Measurements from ENCODE around the gene BTLA. TPM values are rescaled to one million over a fixed set of nuclear protein-coding genes. Genes with fewer than 3 reads are reported as not detected.
"Not testable (repeated sequence)": the region's sequence is repeated elsewhere in the genome, so short reads cannot be mapped to it uniquely, and the experiment has no call there.

BTLA gene
- total RNA-seq, 2 donors from 2014 or later, result 0.35 TPM; not detected in 1

DNA sequence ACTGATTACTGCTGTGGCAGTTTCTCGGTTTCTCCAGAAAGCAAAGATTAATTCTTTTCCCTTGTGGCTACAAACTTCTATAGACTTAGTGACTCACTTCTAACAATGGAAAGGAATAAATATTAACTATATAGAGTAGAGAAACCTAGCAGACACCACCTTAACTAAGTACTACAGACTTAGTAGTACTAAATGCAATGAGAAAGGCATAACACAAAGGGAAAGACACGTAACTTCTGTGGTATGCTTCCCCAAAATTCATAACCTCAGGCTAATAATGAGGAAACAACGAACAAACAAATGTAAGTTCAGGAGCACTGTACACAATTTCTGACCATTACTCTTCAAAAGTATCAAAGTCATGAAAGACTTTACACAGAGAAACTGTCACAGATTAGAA, 31.3 kb upstream of the BTLA start:
- H3K4me1 ChIP-seq (ENCODE audit: control insufficient read depth in 1 of 2, low read depth in 2 of 2), result no peaks in the 10 kb centered on the region
- H3K27me3 ChIP-seq (replicated peaks; ENCODE audit: insufficient read depth), result no peaks in the 10 kb centered on the region
- H3K36me3 ChIP-seq, result peaks cover 19% of the 10 kb centered on the region
- no peaks in the 10 kb centered on the region for H3K9me3 ChIP-seq
- H3K4me3 ChIP-seq, result no peak overlapping the region
- H3K27ac ChIP-seq, result no peak overlapping the region
- DNase-seq (ENCODE audit: low spot score) (no peak), ATAC-seq (ENCODE audit: insufficient number of reproducible peaks, low FRiP score, low read depth) (no peak)
- TF ChIP-seq, protein P1, sequence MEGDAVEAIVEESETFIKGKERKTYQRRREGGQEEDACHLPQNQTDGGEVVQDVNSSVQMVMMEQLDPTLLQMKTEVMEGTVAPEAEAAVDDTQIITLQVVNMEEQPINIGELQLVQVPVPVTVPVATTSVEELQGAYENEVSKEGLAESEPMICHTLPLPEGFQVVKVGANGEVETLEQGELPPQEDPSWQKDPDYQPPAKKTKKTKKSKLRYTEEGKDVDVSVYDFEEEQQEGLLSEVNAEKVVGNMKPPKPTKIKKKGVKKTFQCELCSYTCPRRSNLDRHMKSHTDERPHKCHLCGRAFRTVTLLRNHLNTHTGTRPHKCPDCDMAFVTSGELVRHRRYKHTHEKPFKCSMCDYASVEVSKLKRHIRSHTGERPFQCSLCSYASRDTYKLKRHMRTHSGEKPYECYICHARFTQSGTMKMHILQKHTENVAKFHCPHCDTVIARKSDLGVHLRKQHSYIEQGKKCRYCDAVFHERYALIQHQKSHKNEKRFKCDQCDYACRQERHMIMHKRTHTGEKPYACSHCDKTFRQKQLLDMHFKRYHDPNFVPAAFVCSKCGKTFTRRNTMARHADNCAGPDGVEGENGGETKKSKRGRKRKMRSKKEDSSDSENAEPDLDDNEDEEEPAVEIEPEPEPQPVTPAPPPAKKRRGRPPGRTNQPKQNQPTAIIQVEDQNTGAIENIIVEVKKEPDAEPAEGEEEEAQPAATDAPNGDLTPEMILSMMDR (IDR thresholded peaks at IDR 0.05), result no peak

DNA sequence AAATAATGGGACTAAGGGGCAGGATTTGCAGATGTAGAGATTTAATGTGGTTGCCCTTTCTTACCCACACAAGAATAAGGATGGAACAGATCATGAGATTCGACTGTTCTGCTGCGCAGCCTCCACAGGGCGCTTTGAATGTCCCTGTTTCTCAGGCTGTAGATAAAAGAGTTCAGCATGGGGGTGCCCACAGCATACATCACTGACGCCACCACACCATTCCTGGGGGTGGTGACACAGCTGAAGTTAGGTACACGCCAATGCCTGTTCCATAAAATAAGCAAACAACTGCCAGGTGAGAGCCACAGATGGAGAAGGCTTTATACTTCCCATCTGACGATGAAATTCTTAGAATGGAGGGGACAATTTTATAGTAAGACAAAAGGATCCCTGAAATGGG, 24.9 kb upstream of the BTLA start:
- not testable (repeated sequence) for ATAC-seq (ENCODE audit: insufficient number of reproducible peaks, low FRiP score, low read depth); H3K4me3 ChIP-seq; H3K4me1 ChIP-seq (ENCODE audit: control insufficient read depth in 1 of 2, low read depth in 2 of 2); H3K27me3 ChIP-seq (replicated peaks; ENCODE audit: insufficient read depth); H3K27ac ChIP-seq; DNase-seq (ENCODE audit: low spot score); H3K9me3 ChIP-seq; H3K36me3 ChIP-seq

DNA sequence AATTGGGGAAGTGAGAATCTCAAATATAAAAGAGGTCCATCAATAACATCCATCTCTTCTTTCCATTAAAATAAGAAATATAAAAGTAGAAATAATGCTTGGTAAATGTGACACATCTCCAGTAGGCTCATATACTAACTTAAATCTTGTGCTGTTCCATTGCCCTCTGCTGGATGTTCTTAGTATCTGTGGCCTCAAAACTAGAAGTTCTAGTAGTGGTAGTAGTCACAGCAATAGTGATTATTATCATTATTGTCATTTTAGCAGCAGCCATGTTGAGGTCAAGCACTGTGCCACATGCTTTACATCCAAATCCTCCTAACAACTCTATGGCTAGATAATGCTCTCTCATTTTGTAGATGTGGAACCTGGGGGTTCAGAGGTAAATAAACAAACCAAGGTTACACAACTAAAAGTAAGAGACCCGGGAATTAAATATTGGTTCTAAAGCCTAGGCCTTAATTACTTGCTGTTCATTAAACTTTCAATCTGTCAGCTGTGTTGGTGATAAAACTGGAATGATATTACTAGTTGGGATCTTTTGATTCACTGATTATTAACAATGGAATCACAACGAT, 20.2 kb upstream of the BTLA start:
- Histone ChIP-seq H3K4me3 (no peak overlapping the region), H3K4me1 (ENCODE audit: control insufficient read depth in 1 of 2, low read depth in 2 of 2) (no peaks in the 10 kb centered on the region), H3K27me3 (replicated peaks; ENCODE audit: insufficient read depth) (no peaks in the 10 kb centered on the region), H3K27ac (no peak overlapping the region), H3K9me3 (no peaks in the 10 kb centered on the region), H3K36me3 (no peaks in the 10 kb centered on the region)
- TF ChIP-seq, protein P1 (IDR thresholded peaks at IDR 0.05), result peak; percentile 86
- no peak for DNase-seq (ENCODE audit: low spot score)
- peak; percentile 50 for ATAC-seq (ENCODE audit: insufficient number of reproducible peaks, low FRiP score, low read depth)

DNA sequence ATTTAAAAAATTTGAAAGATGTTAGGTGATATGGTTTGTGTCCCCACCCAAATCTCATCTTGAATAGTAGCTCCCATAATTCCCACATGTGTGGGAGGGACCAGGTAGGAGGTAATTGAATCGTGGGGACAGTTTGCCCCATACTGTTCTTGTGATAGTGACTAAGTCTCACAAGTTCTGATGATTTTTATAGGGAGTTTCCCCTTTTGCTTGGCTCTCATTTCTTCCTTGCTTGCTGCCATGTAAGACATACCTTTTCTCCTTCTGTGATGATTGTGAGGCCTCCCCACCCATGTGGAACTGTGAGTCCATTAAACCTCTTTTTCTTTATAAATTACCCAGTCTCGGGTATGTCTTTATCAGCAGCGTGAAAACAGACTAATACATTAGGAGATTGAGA, 19.7 kb upstream of the BTLA start:
- H3K27ac ChIP-seq, result not testable (repeated sequence)
- peak; percentile 4 for ATAC-seq (ENCODE audit: insufficient number of reproducible peaks, low FRiP score, low read depth)

DNA sequence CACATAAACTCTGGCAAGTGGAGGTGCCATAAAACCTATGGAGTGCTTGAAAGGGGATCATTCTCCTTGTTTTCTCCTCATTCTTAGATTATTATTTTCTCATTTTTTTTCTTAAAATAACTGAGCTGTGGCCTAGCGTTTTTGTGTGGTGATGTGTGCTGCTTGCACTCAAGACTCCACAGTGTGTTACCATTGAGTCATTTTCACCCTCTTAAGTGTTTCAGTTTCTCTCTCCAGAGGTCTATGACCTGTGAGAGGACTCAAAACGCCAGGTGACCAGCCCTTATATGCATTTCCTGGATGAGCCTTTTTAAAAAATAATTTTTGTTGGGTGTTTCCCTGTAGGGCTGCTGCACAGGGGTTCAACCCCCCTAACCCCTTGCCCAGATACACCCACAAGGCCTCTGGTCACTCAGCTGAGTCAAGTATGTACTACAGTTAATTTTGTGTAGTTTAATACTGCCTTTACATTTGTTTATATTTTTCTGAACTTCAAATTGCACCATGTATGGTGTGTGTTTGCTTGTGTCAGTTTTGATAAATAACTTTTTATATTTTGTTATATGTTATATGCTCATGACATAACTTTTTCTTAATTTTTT, 15.4 kb upstream of the BTLA start:
- DNase-seq (ENCODE audit: low spot score) (no peak), ATAC-seq (ENCODE audit: insufficient number of reproducible peaks, low FRiP score, low read depth) (peak; percentile 21)
- no peaks in the 10 kb centered on the region for H3K36me3 ChIP-seq
- H3K4me1 ChIP-seq (ENCODE audit: control insufficient read depth in 1 of 2, low read depth in 2 of 2), result peaks cover 3 to 5% of the 10 kb centered on the region in 2 donors
- TF ChIP-seq, protein P1 (IDR thresholded peaks at IDR 0.05), result no peak
- no peak overlapping the region for H3K4me3 ChIP-seq
- peak overlapping the region in 1 of 2 donors; percentile 34 for H3K27ac ChIP-seq
- no peaks in the 10 kb centered on the region for H3K27me3 ChIP-seq (replicated peaks; ENCODE audit: insufficient read depth)
- H3K9me3 ChIP-seq, result no peaks in the 10 kb centered on the region

More for the DNA sequence above, 19.7 kb upstream of the BTLA start:
- H3K9me3 ChIP-seq; H3K27me3 ChIP-seq (replicated peaks; ENCODE audit: insufficient read depth); DNase-seq (ENCODE audit: low spot score); H3K4me3 ChIP-seq; H3K4me1 ChIP-seq (ENCODE audit: control insufficient read depth in 1 of 2, low read depth in 2 of 2); H3K36me3 ChIP-seq: not testable (repeated sequence)

DNA sequence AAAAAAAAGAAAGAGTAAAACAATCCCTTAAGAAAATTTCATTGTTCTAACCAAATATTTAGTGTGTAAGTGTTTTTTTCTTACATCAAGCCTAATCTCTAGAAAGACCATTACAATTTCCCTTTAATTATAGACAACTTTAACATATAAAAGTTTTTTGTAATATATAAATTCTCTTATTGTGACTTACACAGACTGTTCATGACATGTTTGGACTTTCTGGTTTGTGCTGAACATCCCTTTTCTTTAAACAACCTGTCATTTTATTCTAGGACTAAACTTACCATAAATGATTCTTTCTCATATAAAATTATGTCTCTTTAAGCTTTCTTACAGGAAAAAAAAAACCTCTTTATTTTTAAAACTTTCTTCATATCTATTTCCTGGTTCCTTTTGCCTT, 13.0 kb upstream of the BTLA start:
- Histone ChIP-seq H3K27me3 (replicated peaks; ENCODE audit: insufficient read depth) (no peaks in the 10 kb centered on the region), H3K36me3 (no peaks in the 10 kb centered on the region), H3K4me1 (ENCODE audit: control insufficient read depth in 1 of 2, low read depth in 2 of 2) (peaks cover 12 to 21% of the 10 kb centered on the region in 2 donors)

More for the DNA sequence above, 13.0 kb upstream of the BTLA start:
- Histone ChIP-seq H3K27ac (peak overlapping the region in 1 of 2 donors; percentile 64), H3K9me3 (no peaks in the 10 kb centered on the region), H3K4me3 (no peak overlapping the region)
- DNase-seq (ENCODE audit: low spot score) (no peak), ATAC-seq (ENCODE audit: insufficient number of reproducible peaks, low FRiP score, low read depth) (no peak)
- TF ChIP-seq, protein P1 (IDR thresholded peaks at IDR 0.05), result no peak

All from thoracic aorta (tissue), 2 donors.